HG02571 (cell line): ENCODE data around the gene SMG7.

ENCODE experiments used
- ATAC-seq: cut with Tn5 transposase; IDR thresholded peaks from one replicate; pipeline ENCODE4 v1.9.1; 2021; ENCODE audit warnings: mild to moderate bottlenecking, moderate library complexity; ENCODE audit not compliant: unreplicated experiment

The SMG7 gene

GRCh38 chr1:183589384-183589783 is 117.1 kb downstream of the SMG7 start:
- no peak for ATAC-seq

DNA sequence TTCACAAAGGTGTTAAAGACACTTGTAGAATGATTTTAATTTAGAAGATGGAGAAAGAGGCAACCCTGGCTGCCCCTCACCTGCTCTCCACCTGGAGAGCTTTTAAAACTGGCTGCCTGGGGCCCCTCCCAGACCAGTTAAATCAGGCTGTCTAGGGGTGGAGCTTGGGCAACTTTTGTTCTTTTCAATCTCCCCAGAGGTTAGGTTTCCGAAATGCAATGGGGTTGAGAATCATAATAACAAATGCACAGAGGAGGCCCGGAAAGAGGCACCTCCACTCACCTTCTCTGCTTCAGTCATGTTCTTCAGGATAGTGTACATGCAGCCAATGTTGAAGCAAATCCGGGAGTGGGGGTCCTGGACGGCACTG is 117.6 kb downstream of the SMG7 start:
- no peak for ATAC-seq

DNA sequence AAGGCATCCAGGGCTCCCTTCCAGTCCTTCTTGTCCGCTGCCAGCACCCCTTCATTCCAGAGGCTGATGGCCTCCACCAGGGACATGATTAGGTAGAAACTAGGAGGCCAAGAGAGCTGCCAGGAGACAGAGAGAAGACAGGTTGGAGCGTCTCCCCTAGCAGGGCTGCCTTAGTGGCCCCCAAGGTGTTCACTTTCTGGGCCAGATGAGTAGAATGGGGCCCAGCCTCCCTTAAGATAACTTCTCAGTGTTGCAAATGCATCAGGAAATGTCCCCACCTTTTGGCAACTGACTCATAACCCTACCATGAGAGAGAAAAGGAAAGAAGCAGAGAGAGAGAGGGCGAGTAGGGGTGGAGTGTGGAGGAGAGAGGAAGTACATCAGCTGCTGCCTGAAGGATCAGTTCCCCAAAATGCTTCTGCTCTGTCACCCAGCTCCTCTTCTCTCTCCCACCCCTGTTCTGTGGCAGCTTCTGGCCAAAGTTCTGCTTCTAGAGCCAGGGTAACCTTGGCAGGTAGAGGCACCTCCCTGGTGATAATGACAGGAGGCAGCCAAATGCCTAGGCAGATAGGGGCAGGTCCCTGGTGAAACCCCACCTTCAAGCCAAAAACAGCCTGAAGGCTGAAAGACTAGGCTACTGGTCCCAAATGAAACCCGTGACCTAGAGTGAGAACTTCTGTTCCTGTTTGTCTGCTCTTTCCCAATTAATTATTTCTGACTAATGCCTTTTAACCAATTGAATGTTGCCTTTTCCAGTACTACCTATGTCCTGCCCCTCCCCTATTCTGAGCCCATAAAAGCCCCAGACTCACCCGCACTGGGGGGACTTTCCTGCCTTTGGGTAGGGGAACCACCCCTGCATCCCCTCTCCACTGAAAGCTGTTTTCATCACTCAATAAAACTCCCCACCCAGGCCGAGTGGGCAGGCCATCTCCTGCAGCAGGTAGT is 118.2 kb downstream of the SMG7 start, which contains the start of gene NCF2:
Gene NCF2, minus strand, starts transcription at position 216 of the 948 bp plus-strand sequence. Its CDS starts 130 bp downstream, at position 86.
- peak; percentile 71 for ATAC-seq

DNA sequence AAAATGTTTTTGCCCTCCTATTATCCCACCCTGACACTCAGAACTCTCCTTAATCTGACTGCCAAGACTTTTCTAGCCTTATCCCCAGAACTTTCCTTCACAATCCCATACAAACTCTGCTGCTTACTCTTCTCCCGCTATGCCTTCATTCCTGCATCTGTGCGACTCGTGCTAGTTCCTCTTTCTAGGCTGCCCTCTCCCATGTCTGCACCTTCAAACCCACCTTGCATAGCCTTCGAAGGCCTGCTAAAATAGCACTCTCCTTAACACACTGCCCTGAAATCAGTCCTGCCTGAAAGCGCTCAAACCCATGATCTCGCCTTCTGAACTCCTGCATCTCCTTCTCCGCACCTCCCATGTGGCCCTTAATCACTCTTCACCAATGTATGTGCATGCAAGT is 120.4 kb downstream of the SMG7 start:
- no peak for ATAC-seq

- peak; percentile 44 for ATAC-seq
These were observed 121.1 kb downstream of the SMG7 start for GRCh38 chr1:183593356-183593755.

- ATAC-seq, result no peak
These were observed 123.2 kb downstream of the SMG7 start for GRCh38 chr1:183595537-183595936.

DNA sequence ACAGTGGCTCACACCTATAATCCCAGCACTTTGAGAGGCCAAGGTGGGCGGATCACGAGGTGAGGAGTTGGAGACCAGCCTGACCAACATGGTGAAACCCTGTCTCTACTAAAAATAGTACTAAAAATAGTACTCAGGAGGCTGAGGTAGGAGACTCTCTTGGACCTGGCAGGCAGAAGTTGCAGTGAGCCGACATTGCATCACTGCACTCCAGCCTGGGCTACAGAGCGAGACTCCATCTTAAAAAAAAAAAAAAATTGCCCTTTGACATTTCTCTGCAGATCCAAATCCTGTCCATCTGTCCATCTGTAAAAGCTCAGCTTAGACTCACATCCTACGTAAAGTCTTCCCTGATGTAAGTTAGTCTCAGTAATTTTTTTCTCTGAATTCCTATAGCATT is 124.2 kb downstream of the SMG7 start:
- ATAC-seq, result no peak

GRCh38 chr1:183597656-183598347 is 125.5 kb downstream of the SMG7 start:
- no peak for ATAC-seq

- peak; percentile 64 for ATAC-seq
These were observed 126.1 kb downstream of the SMG7 start for GRCh38 chr1:183598386-183598785.

DNA sequence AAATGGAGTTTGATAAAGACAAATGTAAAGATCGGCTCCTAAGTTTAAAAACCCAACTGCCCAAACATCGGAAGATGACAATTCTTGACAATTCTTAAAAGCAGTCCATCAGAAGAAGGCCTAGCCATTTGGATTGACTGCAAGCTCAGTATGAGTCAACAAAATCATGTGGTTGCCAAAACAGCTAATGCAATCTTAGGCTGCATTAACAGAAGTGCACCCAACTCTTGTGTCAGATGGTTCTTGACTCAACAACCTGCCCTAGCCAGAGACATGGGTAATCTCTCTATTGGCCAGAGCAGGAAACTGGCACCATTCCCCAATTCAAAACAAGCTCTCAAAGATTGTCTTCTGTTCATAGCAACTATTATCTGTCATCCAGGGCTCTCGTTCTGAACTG is 127.8 kb downstream of the SMG7 start:
- ATAC-seq, result no peak

DNA sequence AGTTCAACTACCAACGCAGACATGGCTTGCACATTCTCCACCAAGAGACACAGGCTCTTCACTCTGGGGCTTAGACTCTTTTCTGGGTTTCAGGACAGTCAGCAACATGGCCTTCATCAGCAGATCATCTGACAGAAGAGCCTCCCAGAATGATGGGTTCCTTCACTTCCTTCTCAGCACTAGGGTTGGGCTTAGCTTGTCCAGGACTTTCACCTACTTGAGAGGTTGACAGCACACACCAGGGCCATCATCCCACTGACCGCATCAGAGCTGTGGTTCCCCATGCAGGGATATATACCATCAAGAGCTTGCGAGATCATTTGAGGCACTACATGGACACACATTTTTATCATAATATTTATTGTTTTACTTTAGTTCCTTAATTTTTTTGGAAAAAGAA is 128.3 kb downstream of the SMG7 start:
- ATAC-seq, result no peak

- no peak for ATAC-seq
These were observed 130.2 kb downstream of the SMG7 start for GRCh38 chr1:183602510-183602909.
